Nephron (organoid): Measurements from ENCODE around the gene CDC42.

ENCODE experiments used
- H3K27ac Mint-ChIP-seq, 3 experiments: 2 replicates each; pipeline ENCODE4 v1.8.0; 2020; ENCODE audit warnings: mixed read lengths in 3 of 3, mild to moderate bottlenecking in 2 of 3, moderate library complexity in 1 of 3
- H3K27me3 Mint-ChIP-seq: 2 replicates; pipeline ENCODE4 v1.8.0; 2021; ENCODE audit warnings: low read depth, mild to moderate bottlenecking, moderate library complexity, mixed read lengths
- H3K36me3 Mint-ChIP-seq: 2 replicates; pipeline ENCODE4 v1.8.0; 2020; ENCODE audit warnings: low read depth, mixed read lengths
- H3K4me1 Mint-ChIP-seq: 2 replicates; pipeline ENCODE4 v1.8.0; 2020; ENCODE audit warnings: mixed read lengths
- H3K4me3 Mint-ChIP-seq, 3 experiments: 2 replicates each; pipeline ENCODE4 v1.8.0; 2020; ENCODE audit warnings: mild to moderate bottlenecking in 3 of 3, mixed read lengths in 3 of 3, moderate library complexity in 2 of 3
- H3K9me3 Mint-ChIP-seq: 2 replicates; pipeline ENCODE4 v1.8.0; 2020; ENCODE audit warnings: mixed read lengths
- TF ChIP-seq, protein P1 (sequence below), 3 experiments: fragments of 200-600 bp; sonication (generic); IDR thresholded peaks; one replicate each; pipeline ENCODE4 v1.5.0; 2021; ENCODE audit warnings: antibody characterized with exemption in 3 of 3; ENCODE audit not compliant: unreplicated experiment in 3 of 3

The CDC42 gene

DNA sequence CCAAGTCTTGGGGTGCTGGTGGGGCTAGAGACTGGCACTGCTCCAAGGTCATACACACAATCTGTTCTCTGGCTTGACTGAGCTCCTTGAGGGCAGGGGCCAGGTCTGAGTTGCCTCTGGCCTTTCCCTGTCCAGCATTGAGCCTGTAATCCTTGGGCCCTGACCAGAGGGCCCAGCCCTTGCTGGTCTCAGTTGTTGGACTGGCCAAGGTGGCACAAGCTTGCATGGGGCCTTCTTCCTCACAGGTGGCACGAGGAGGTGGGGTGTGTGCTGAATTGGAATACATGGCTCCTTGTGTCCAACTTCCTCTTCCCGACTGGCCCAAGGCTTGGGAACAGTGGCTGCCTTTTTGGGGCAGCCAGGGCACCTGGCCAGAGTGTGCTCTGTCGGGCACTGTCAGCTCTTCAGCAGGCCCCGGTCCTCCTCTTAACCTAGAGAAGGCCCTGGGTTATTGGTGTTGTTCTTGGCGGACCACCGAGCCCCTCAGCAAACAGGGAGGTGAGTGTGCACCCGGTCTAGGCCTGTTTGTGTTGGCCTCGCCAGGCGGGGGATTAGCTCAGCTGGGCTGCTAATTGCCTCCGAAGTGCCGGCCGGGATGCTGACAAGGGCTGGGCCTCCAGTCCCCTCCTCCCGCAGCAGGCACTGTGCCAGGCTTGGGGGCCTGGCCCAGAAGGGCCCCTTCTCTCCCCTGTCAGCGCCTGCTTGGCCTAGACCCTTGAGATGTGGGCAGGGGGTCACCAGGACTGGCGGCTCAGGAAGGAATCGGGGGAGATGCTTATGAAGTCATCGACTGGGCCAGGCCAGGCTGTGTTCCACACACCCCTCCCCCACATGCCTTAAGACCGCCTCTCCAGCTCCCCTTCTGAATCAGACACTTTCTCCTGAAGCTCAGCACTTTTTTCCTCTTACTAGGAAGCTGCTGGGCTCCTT, 61.8 kb downstream of the CDC42 start:
- TF ChIP-seq, protein P1, sequence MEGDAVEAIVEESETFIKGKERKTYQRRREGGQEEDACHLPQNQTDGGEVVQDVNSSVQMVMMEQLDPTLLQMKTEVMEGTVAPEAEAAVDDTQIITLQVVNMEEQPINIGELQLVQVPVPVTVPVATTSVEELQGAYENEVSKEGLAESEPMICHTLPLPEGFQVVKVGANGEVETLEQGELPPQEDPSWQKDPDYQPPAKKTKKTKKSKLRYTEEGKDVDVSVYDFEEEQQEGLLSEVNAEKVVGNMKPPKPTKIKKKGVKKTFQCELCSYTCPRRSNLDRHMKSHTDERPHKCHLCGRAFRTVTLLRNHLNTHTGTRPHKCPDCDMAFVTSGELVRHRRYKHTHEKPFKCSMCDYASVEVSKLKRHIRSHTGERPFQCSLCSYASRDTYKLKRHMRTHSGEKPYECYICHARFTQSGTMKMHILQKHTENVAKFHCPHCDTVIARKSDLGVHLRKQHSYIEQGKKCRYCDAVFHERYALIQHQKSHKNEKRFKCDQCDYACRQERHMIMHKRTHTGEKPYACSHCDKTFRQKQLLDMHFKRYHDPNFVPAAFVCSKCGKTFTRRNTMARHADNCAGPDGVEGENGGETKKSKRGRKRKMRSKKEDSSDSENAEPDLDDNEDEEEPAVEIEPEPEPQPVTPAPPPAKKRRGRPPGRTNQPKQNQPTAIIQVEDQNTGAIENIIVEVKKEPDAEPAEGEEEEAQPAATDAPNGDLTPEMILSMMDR (IDR thresholded peaks at IDR 0.05; ENCODE audit: unreplicated experiment in 3 of 3) = no peak
- Mint-ChIP-seq H3K27me3 (no peaks in the 10 kb centered on the region), H3K36me3 (peaks cover 16% of the 10 kb centered on the region), H3K4me3 (peak overlapping the region in 2 of 3 experiments; percentile 13 to 24), H3K4me1 (peaks cover 77% of the 10 kb centered on the region), H3K9me3 (no peaks in the 10 kb centered on the region), H3K27ac (peak overlapping the region; percentile 85 to 92 (median 91))

DNA sequence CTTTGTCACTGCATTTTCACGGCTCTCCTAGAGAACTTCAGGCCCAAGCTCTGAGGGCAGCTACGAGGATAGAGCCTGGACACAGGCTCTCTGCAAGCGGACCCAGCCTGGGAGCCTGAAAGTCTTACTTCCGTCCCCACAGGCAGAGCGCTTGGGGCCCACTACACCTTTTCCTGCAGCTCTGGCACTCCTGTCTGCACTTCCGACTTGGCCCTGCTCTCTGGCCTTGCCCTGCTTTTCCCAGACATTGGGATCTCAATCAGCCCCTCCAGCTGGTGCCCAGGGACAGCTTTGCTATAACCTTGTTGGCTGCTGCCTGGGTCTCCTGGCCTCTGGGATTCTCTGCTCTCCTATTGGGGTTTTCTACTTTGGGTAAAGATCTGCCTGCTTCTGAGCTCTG, 62.8 kb downstream of the CDC42 start:
- H3K4me1 Mint-ChIP-seq = peaks cover 78% of the 10 kb centered on the region
- no peaks in the 10 kb centered on the region for H3K27me3 Mint-ChIP-seq
- peak overlapping the region; percentile 85 to 92 (median 91) for H3K27ac Mint-ChIP-seq
- H3K4me3 Mint-ChIP-seq = peak overlapping the region in 2 of 3 experiments; percentile 4 to 12
- H3K36me3 Mint-ChIP-seq = peaks cover 19% of the 10 kb centered on the region
- TF ChIP-seq, protein P1 (IDR thresholded peaks at IDR 0.05; ENCODE audit: unreplicated experiment in 3 of 3) = no peak
- H3K9me3 Mint-ChIP-seq = no peaks in the 10 kb centered on the region

DNA sequence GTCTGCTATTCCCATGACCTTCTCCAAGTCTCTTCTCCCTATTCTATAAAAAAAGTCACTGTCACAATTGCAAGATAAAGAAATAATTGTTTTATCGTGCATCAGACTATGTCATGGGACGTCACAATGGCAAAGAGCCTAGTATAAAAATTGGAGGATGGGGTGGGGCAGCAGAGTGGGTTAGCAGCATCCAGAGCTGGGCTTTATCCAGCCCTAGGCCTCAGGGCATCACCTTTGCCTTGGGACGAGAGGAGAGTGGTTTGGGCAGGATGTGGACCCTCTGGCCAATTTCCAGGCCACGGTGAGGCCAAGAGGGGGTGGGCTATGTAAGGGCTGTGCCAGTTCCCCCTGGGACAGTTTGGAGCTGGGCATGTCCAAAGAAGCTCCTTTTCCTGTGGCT, 64.7 kb downstream of the CDC42 start:
- Mint-ChIP-seq H3K27me3 (no peaks in the 10 kb centered on the region), H3K27ac (peak overlapping the region; percentile 56 to 89 (median 85)), H3K36me3 (peaks cover 24% of the 10 kb centered on the region), H3K9me3 (no peaks in the 10 kb centered on the region), H3K4me1 (peaks cover 84% of the 10 kb centered on the region), H3K4me3 (no peak overlapping the region)
- TF ChIP-seq, protein P1 (IDR thresholded peaks at IDR 0.05; ENCODE audit: unreplicated experiment in 3 of 3) = no peak

DNA sequence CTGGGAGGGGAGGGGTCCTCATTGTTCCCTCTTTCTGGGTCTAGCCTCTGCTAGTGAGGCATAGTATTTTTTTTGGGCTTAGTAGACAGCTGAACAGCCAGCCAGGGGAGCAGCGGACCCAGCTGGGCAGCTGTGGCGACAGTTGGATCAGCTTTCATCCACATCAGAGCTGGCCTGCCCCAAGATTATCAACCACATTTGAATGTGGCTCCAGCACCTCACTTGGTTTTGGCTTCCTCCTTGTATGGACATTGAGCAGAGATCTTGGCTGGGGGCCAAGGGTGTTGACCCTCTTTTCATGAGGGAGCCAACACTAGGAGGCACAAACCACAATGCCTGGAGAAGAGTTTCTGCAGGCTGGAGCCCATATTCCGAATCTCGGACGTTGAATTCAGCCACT, 65.3 kb downstream of the CDC42 start:
- no peaks in the 10 kb centered on the region for H3K27me3 Mint-ChIP-seq
- peaks cover 84% of the 10 kb centered on the region for H3K4me1 Mint-ChIP-seq
- H3K4me3 Mint-ChIP-seq = peak overlapping the region in 1 of 3 experiments; percentile 10
- H3K36me3 Mint-ChIP-seq = peaks cover 21% of the 10 kb centered on the region
- H3K9me3 Mint-ChIP-seq = no peaks in the 10 kb centered on the region
- H3K27ac Mint-ChIP-seq = peak overlapping the region; percentile 47 to 89 (median 85)
- TF ChIP-seq, protein P1 (IDR thresholded peaks at IDR 0.05; ENCODE audit: unreplicated experiment in 3 of 3) = no peak

DNA sequence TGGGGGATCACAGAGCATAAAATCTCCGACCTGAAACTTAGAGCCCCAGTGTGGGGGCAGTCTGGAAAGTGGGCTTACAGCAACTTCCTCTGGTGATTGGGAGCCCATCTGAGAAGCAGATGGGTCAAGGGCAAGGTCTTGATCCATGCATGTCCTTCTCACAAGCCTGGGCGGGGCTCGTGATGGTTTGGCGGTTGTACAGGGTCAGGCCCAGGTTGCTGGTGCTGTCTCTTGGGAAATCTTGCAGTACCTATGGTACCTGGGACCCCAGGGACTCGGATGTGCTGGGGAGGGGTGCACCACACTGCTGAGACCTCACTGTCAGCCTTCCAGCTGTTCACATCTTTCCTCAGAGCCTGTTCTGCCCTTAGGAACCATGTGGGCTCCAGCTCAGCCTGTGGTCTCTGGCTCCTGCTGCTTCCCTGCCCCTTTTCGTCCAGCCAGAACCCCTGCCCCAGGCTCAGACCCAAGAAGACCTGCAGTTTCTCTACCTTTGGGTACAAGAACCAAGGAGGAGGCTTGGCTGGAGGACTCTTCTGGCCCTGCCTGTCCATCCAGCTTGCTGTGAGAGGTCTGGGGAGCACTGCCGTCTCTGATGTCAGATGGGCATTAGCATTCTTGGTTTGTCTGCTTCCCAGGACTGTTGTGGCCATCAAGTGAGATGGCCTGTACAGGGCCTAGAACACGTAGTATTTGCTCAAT, 65.9 kb downstream of the CDC42 start:
- Mint-ChIP-seq H3K4me3 (no peak overlapping the region), H3K27me3 (no peaks in the 10 kb centered on the region), H3K4me1 (peaks cover 84% of the 10 kb centered on the region), H3K9me3 (no peaks in the 10 kb centered on the region), H3K27ac (peak overlapping the region; percentile 47 to 89 (median 85)), H3K36me3 (peaks cover 16% of the 10 kb centered on the region)
- TF ChIP-seq, protein P1 (IDR thresholded peaks at IDR 0.05; ENCODE audit: unreplicated experiment in 3 of 3) = no peak
